ENCODE data around the gene ANO4.
A peak's percentile ranks its signal among the peaks of the same experiment; 100 is the strongest.

The ANO4 gene

DNA sequence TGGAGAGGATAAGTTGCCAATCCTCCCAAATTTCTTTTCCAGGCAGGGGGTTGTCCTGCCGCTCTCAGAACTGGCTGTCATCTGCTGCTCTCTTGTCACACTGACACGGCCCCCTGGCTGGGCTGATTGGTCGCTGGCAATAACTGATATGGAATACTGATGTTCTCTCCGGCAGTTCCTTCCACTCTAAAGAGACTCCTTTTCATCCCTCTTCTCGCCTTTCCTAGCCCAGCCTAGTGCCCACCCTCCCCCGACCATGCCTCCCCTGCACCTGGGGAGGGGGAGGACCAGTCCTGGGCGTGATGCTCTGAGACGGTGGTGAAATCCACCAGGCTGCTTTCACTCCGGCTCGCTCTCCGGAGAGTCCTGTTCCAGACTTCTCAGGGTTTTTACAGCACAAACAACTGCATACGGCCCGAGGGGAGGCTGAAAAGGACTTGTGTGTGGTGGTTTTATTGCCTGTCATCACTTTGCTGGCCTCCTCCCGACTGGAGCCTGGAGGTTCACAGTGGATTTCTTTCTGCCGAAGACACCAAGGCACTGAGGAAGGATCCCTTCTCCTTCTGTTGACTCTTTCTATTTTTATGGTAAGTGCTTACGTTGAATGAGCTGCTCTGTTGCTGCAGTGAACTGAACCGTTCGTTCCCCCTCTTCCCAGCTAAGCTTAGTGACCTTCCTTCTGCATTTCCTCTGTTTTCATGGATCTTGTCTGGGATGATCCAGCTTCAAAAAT, at the start of gene ANO4:
TSS of gene ANO4 (plus strand) at position 336 of the 733 bp plus-strand sequence. CDS start 107,010 bp downstream, outside the sequence.
- Histone ChIP-seq H3K4me2 (peak within 1 kb of the TSS; percentile 82), H3K79me2 (ENCODE audit: insufficient read depth, low read depth) (no peaks in the 10 kb centered on the region), H2AFZ (ENCODE audit: low read depth) (0 out of 2 replicates have a peak within 1 kb of the TSS, but pooled peaks have one; percentile 10), H3K36me3 (ENCODE audit: insufficient read depth) (no peaks in the 10 kb centered on the region), H3K4me1 (ENCODE audit: low read depth, poor library complexity, severe bottlenecking) (peaks cover 24% of the 10 kb centered on the region), H4K20me1 (ENCODE audit: insufficient read depth) (no peaks in the 10 kb centered on the region), H3K4me3 (IDR thresholded peaks at IDR 0.05; ENCODE audit: insufficient read depth, low read depth, low read length) (no peak within 1 kb of the TSS), H3K9ac (no peak within 1 kb of the TSS), H3K27ac (no peak within 1 kb of the TSS; the same call in 1 of the 2 replicates), H3K27me3 (ENCODE audit: insufficient read depth, low read depth) (no peaks in the 10 kb centered on the region)
- TF ChIP-seq, protein P1, sequence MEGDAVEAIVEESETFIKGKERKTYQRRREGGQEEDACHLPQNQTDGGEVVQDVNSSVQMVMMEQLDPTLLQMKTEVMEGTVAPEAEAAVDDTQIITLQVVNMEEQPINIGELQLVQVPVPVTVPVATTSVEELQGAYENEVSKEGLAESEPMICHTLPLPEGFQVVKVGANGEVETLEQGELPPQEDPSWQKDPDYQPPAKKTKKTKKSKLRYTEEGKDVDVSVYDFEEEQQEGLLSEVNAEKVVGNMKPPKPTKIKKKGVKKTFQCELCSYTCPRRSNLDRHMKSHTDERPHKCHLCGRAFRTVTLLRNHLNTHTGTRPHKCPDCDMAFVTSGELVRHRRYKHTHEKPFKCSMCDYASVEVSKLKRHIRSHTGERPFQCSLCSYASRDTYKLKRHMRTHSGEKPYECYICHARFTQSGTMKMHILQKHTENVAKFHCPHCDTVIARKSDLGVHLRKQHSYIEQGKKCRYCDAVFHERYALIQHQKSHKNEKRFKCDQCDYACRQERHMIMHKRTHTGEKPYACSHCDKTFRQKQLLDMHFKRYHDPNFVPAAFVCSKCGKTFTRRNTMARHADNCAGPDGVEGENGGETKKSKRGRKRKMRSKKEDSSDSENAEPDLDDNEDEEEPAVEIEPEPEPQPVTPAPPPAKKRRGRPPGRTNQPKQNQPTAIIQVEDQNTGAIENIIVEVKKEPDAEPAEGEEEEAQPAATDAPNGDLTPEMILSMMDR (conservative IDR thresholded peaks at IDR 0.05; ENCODE audit: low read depth, low read length): no peak

DNA sequence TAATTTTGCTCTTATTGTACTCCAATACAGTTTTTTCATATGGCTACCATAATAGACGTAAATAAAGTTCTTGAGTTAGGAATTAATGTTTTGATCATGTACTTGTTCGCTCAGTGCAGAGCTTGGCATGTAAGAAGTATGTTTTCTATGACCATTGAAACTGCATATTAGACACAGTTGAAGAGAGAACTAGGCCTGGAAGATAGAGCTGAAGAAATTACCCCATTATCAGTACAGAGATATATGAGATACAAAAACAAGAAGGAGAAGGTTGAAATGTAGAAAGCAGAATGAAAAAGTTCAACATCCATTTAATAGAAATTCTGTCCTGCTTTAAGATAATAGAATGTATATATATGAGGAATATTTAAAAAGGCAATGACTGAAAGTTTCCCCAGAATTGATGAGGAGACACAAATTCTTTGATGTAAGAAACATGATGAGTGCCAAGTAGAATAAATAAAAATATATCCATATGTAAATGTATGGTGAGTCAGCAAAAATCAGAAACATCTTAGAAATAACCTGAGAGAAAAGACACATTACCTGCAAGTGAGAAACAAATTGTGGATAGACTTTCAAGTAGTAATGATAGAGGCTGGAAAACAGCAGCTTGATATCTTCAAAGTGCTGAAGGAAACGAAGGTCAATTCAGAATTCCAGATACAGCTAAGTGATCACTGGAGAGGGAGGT, 49.1 kb upstream of the ANO4 start:
- Histone ChIP-seq H4K20me1 (ENCODE audit: insufficient read depth) (no peaks in the 10 kb centered on the region), H3K27ac (no peak overlapping the region), H2AFZ (ENCODE audit: low read depth) (no peak overlapping the region)

GRCh38 chr12:100752841-100753240, 41.7 kb upstream of the ANO4 start:
- no peaks in the 10 kb centered on the region for H3K79me2 ChIP-seq (ENCODE audit: insufficient read depth, low read depth)
- no peaks in the 10 kb centered on the region for H4K20me1 ChIP-seq (ENCODE audit: insufficient read depth)
- H3K36me3 ChIP-seq (ENCODE audit: insufficient read depth): no peaks in the 10 kb centered on the region
- no peak overlapping the region for H2AFZ ChIP-seq (ENCODE audit: low read depth)
- H3K27me3 ChIP-seq (ENCODE audit: insufficient read depth, low read depth): no peaks in the 10 kb centered on the region
- H3K4me1 ChIP-seq (ENCODE audit: low read depth, poor library complexity, severe bottlenecking): no peaks in the 10 kb centered on the region
- no peak overlapping the region for H3K27ac ChIP-seq
- TF ChIP-seq, protein P1 (conservative IDR thresholded peaks at IDR 0.05; ENCODE audit: low read depth, low read length): no peak
- H3K4me2 ChIP-seq: no peak overlapping the region
- no peak overlapping the region for H3K4me3 ChIP-seq (IDR thresholded peaks at IDR 0.05; ENCODE audit: insufficient read depth, low read depth, low read length)
- no peak overlapping the region for H3K9ac ChIP-seq

More for the DNA sequence above, 49.1 kb upstream of the ANO4 start:
- Histone ChIP-seq H3K27me3 (ENCODE audit: insufficient read depth, low read depth) (no peaks in the 10 kb centered on the region), H3K4me1 (ENCODE audit: low read depth, poor library complexity, severe bottlenecking) (no peaks in the 10 kb centered on the region), H3K36me3 (ENCODE audit: insufficient read depth) (no peaks in the 10 kb centered on the region), H3K9ac (no peak overlapping the region), H3K4me3 (IDR thresholded peaks at IDR 0.05; ENCODE audit: insufficient read depth, low read depth, low read length) (no peak overlapping the region), H3K79me2 (ENCODE audit: insufficient read depth, low read depth) (no peaks in the 10 kb centered on the region), H3K4me2 (no peak overlapping the region)
- TF ChIP-seq, protein P1 (conservative IDR thresholded peaks at IDR 0.05; ENCODE audit: low read depth, low read length): no peak

DNA sequence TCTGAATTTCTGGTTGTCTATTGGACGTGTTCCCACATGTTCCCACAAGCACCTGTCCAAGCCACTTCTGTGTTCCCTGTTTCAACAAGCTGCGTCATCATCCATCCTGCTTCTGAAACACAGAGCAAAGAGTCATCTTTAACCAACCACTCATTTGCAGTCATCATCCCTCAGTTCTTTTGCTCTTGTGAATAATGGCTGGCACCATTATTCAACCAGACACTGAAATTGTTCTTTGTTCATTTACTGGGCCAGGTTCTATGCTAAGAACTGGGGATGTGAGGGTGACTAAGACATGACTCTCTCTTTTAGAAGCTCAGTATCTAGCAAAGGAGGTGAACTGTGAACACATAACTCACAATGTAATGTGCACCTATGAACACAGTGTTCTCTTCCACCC, 40.7 kb upstream of the ANO4 start:
- no peaks in the 10 kb centered on the region for H3K4me1 ChIP-seq (ENCODE audit: low read depth, poor library complexity, severe bottlenecking)
- TF ChIP-seq, protein P1 (conservative IDR thresholded peaks at IDR 0.05; ENCODE audit: low read depth, low read length): no peak
- no peak overlapping the region for H3K27ac ChIP-seq
- no peak overlapping the region for H3K9ac ChIP-seq
- no peaks in the 10 kb centered on the region for H3K36me3 ChIP-seq (ENCODE audit: insufficient read depth)
- no peak overlapping the region for H2AFZ ChIP-seq (ENCODE audit: low read depth)
- H3K79me2 ChIP-seq (ENCODE audit: insufficient read depth, low read depth): no peaks in the 10 kb centered on the region
- no peaks in the 10 kb centered on the region for H4K20me1 ChIP-seq (ENCODE audit: insufficient read depth)
- H3K4me2 ChIP-seq: no peak overlapping the region
- H3K27me3 ChIP-seq (ENCODE audit: insufficient read depth, low read depth): no peaks in the 10 kb centered on the region
- H3K4me3 ChIP-seq (IDR thresholded peaks at IDR 0.05; ENCODE audit: insufficient read depth, low read depth, low read length): no peak overlapping the region
